ENCODE results near the gene VCAN.

Gene VCAN

DNA sequence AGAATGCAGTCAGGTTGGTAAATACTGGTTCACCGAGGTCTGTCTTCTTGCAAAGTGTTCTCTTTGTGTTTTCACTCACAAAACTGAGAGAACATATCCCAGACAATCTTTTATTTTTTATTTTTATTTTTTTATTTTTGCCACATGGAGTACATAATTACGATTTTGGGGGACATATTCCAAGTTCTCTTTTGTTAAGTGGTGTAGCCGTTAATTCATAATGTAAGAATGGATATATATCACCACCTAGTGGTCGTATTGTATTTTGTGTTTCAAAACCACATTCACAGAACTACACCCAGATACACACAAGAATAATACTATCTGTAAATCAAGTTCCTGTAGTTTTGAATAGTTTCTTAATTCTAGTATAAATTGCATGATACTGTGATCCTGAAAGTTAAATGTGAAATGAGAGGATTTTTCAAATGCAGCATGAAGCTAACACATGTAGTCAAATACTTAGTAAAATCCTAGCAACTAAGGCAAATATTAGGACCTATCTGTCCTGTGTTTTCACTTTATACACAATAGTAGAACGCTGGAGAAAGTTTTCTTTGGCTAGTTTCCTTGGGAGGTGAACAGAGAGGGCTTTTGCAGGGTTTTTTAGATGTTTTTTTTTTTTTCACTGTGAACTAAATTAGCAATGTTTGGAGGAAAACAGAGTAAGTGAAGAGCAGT, 92.7 kb downstream of the VCAN start:
- peak; percentile 37 for DNase-seq (ENCODE audit: low spot score)

DNA sequence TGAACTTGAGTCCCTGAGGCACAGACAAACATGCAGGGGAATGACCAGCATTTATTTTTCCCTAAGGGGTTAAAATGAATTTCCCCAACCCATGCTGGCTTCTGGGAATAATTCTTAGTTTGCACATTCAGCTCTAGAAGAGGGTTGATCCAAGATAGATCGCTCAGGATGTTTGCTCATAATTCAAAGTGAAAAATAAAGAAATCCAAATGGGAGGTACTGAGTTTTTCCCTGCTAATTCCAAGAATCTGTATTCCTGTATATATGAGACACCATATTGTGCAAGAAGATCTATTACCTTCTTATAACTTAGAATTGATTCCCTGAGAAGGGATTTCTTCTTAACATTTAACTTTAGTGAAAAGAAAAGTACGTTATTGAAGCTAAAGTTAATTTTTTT, 96.2 kb downstream of the VCAN start:
- no peak for DNase-seq (ENCODE audit: low spot score)

DNA sequence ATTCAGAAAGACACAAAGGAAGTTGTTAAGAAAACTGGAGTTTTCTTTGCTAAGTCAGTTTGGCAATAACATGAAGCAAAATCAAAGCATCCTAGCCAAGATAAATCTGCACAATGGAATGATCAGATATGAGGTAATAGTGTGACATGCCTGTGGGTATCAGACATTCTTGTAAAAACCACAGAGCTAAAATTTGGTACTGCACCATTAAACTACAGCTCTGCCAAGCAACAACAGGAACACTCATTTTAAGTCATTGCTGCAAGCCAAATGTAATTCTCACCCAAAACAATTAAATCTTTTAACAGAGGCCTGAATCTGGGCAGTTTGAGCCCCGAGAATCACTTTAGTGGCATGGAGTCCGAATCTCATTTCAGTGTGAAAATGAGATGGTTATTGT, 96.6 kb downstream of the VCAN start:
- DNase-seq (ENCODE audit: low spot score) = no peak

- DNase-seq (ENCODE audit: low spot score) = no peak
Observed at GRCh38 chr5:83570916-83571315, 99.4 kb downstream of the VCAN start.

DNA sequence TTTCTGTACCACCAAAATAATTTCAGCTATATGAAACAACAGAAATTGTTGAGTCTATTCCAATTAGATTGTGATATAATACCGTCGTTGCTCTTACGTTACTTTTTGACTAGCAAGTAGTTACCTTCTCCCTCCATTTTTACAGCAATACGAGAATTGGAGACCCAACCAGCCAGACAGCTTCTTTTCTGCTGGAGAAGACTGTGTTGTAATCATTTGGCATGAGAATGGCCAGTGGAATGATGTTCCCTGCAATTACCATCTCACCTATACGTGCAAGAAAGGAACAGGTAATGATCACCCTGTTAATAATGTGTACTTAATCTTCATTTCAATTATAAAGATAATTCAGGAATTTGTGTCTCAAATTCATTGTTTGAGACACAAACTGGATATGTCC, 100.7 kb downstream of the VCAN start:
- no peak for DNase-seq (ENCODE audit: low spot score)

- no peak for DNase-seq (ENCODE audit: low spot score)
Observed at GRCh38 chr5:83576341-83576740, 104.8 kb downstream of the VCAN start.

- no peak for DNase-seq (ENCODE audit: low spot score)
Observed at GRCh38 chr5:83577036-83577636, 105.6 kb downstream of the VCAN start.

DNA sequence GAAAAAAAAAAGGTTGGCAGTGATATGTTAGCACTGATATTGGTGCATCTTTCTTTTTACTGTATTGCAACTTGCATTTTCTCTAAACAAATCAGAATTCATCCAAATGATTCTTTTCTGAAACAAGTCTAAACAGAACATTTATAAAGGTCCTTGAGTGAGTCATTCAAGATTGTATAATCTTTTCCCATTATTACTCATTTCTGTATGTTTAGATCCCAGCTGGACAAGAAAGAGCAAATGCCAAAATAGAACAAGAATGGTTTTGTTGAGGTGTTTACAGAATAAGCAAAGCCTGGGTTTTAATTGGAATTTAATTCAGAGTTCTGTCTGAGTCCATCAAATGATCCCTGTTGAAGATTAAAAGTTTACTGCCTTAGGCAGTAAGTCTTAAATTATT, 112.3 kb downstream of the VCAN start:
- no peak for DNase-seq (ENCODE audit: low spot score)

- no peak for DNase-seq (ENCODE audit: low spot score)
Observed at GRCh38 chr5:83586874-83587776, 115.6 kb downstream of the VCAN start.

- DNase-seq (ENCODE audit: low spot score) = no peak
Observed at GRCh38 chr5:83589786-83590185, 118.2 kb downstream of the VCAN start.

DNA sequence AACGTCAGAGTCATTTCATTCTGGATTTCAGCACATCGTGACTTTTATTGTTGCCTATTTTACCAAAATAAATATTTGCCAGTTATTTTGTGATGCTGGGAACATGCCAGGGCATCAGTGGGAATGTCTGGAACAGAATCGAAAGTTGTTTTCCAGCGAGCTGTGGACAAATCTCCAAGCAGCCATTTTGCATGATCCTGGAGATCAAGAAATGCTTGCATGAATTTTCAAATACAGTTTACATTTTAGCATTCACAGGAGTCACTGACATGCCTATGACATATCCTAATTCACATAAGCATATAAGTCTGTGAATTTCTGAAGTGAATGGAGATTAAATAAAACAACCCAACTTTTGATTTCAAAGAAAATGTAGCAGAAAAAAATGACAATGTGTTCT, 119.4 kb downstream of the VCAN start:
- DNase-seq (ENCODE audit: low spot score) = no peak

GRCh38 chr5:83595217-83595616, 123.7 kb downstream of the VCAN start:
- DNase-seq (ENCODE audit: low spot score) = no peak

DNA sequence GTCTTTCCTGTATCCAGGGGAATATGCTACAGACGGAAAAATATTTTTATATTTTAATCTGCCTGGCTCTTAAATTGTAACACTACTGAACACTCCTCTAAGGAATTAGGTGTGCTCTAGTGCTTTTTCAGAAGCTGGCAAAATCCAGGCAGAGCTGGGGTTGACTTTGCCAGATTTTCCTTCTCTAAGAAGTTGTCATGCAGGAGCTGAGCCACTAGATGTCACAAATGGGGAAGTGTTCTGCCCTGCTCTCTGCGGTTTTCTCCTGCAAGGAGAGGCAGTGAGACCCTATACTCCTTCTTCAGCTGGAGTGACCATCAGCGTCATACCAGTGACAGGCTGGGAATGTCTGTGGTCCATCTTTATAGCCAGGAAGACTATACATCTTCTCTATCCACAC, 136.6 kb downstream of the VCAN start:
- DNase-seq (ENCODE audit: low spot score) = no peak

- DNase-seq (ENCODE audit: low spot score) = no peak
Observed at GRCh38 chr5:83614841-83615240, 143.3 kb downstream of the VCAN start.

- DNase-seq (ENCODE audit: low spot score) = no peak
Observed at GRCh38 chr5:83628360-83628759, 156.8 kb downstream of the VCAN start.

All from CD4-positive, alpha-beta T cell treated with Interleukin-2 at 100 ng/mL for 4 hours (primary cell).